Fibroblast of lung (primary cell): ENCODE data around the gene NHLH2. TPM values are rescaled to one million over a fixed set of nuclear protein-coding genes. Genes with fewer than 3 reads are reported as not detected.

Experiments
- DNase-seq, 2 donors: peaks; one replicate each; pipeline versions ENCODE4 v3.0.0 to v3.0.0-alpha.2; 2010; ENCODE audit warnings: low read depth in 2 of 2
- H2AFZ ChIP-seq: 2 replicates; pipeline ENCODE4 v1.5.1; 2012; ENCODE audit warnings: low read length, control low read depth, inconsistent platforms
- H3K27ac ChIP-seq: 2 replicates; pipeline ENCODE4 v1.5.1; 2011; ENCODE audit warnings: low read length, control low read depth; ENCODE audit not compliant: insufficient read depth
- H3K27me3 ChIP-seq: 2 replicates; pipeline ENCODE4 v1.5.1; 2011; ENCODE audit warnings: mild to moderate bottlenecking, low read length; ENCODE audit not compliant: control insufficient read depth, insufficient read depth
- H3K36me3 ChIP-seq: 2 replicates; pipeline ENCODE4 v1.5.1; 2011; ENCODE audit warnings: low read length; ENCODE audit not compliant: control insufficient read depth, insufficient read depth
- H3K4me1 ChIP-seq: 2 replicates; pipeline ENCODE4 v1.5.1; 2011; ENCODE audit warnings: low read length; ENCODE audit not compliant: control insufficient read depth, insufficient read depth; ENCODE audit errors: extremely low read depth
- H3K4me2 ChIP-seq: 2 replicates; pipeline ENCODE4 v1.5.1; 2011; ENCODE audit warnings: low read length, control low read depth; ENCODE audit not compliant: insufficient read depth; ENCODE audit errors: extremely low read depth
- H3K4me3 ChIP-seq, 4 experiments: fragments of 200-600 bp in 1 of 4; sonication (generic) in 1 of 4; replicated peaks in 1 of 4; 2 replicates each; pipeline ENCODE4 v1.5.1; 2011 to 2016; ENCODE audit warnings: low read length in 4 of 4, low read depth in 3 of 4, mild to moderate bottlenecking in 3 of 4, control low read depth in 2 of 4, inconsistent platforms in 1 of 4, mixed read lengths in 1 of 4; ENCODE audit not compliant: insufficient read depth in 1 of 4; ENCODE audit errors: control extremely low read depth in 1 of 4
- H3K79me2 ChIP-seq: 2 replicates; pipeline ENCODE4 v1.5.1; 2012; ENCODE audit warnings: mild to moderate bottlenecking, low read length, inconsistent platforms; ENCODE audit not compliant: control insufficient read depth, insufficient read depth
- H3K9ac ChIP-seq: 2 replicates; pipeline ENCODE4 v1.5.1; 2011; ENCODE audit warnings: mild to moderate bottlenecking, low read length, control low read depth; ENCODE audit not compliant: insufficient read depth
- H3K9me3 ChIP-seq: 2 replicates; pipeline ENCODE4 v1.5.1; 2012; ENCODE audit warnings: low read depth, low read length; ENCODE audit not compliant: control insufficient read depth, insufficient read depth
- H4K20me1 ChIP-seq: 2 replicates; pipeline ENCODE4 v1.5.1; 2011; ENCODE audit warnings: low read length; ENCODE audit not compliant: control insufficient read depth, insufficient read depth; ENCODE audit errors: extremely low read depth
- EZH2 ChIP-seq: IDR thresholded peaks from 2 replicates; pipeline ENCODE4 v1.5.1; 2012; ENCODE audit warnings: low read length, control low read depth, mild to moderate bottlenecking; ENCODE audit errors: missing control alignments
- polyA plus RNA-seq, 2 donors: library from polyadenylated mRNA; depleted of rRNA in 1 of 2; stranded (reverse) in 1 of 2; unstranded in 1 of 2; fragments of >200 nt; gene quantifications; 2 replicates each; pipeline ENCODE4 v1.2.1, GENCODE V29; 2011 to 2012; ENCODE audit warnings: missing spikeins in 1 of 2
- total RNA-seq: library from RNA; depleted of rRNA; stranded (reverse); fragments of >200 nt; gene quantifications from 2 replicates; pipeline ENCODE4 v1.2.1, GENCODE V29; 2014
- TF ChIP-seq, protein P1 (sequence below), 2 donors: IDR thresholded peaks in 1 of 2; conservative IDR thresholded peaks in 1 of 2; 1 replicate in 1 of 2; 2 replicates in 1 of 2; pipeline ENCODE4 v1.5.1; 2011 to 2012; ENCODE audit warnings: low read length in 2 of 2, control low read depth in 1 of 2, inconsistent platforms in 1 of 2, low read depth in 1 of 2, mild to moderate bottlenecking in 1 of 2

Gene NHLH2
- total and polyA plus RNA-seq, 2 donors (not counting 1 experiment from before 2014, with no cell fraction given), result not detected

DNA sequence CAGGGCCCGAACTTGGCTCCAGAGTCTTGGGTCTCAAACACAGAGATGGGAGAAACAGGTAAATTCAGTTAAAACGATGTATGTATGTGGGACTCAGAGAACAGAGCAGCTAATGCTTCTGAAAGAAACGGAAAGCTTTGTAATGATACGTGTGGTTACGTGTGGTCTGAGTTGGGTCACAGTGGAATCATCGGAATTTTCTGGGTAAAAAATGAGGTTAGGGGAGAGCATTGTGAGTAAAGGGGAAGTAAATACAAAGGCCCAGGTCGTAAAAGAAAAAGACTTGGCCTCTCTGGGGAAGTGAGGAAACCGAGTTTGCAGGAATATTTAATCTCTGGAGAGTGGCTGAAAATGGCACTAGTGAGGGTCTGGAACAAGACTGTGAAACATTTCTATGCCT lies 8.3 kb downstream of the NHLH2 start:
- DNase-seq, result no peak
- H3K27ac ChIP-seq, result no peak overlapping the region
- no peak overlapping the region for H3K4me2 ChIP-seq
- H3K4me3 ChIP-seq, result no peak overlapping the region
- TF ChIP-seq, protein P1, sequence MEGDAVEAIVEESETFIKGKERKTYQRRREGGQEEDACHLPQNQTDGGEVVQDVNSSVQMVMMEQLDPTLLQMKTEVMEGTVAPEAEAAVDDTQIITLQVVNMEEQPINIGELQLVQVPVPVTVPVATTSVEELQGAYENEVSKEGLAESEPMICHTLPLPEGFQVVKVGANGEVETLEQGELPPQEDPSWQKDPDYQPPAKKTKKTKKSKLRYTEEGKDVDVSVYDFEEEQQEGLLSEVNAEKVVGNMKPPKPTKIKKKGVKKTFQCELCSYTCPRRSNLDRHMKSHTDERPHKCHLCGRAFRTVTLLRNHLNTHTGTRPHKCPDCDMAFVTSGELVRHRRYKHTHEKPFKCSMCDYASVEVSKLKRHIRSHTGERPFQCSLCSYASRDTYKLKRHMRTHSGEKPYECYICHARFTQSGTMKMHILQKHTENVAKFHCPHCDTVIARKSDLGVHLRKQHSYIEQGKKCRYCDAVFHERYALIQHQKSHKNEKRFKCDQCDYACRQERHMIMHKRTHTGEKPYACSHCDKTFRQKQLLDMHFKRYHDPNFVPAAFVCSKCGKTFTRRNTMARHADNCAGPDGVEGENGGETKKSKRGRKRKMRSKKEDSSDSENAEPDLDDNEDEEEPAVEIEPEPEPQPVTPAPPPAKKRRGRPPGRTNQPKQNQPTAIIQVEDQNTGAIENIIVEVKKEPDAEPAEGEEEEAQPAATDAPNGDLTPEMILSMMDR (conservative IDR thresholded peaks at IDR 0.05 in 1 of 2, IDR thresholded peaks at IDR 0.05 in 1 of 2; ENCODE audit: low read depth in 1 of 2, low read length in 2 of 2), result no peak
- no peaks in the 10 kb centered on the region for H3K36me3 ChIP-seq
- H3K4me1 ChIP-seq, result no peaks in the 10 kb centered on the region
- no peak overlapping the region for H3K9ac ChIP-seq
- H3K79me2 ChIP-seq, result no peaks in the 10 kb centered on the region
- H3K27me3 ChIP-seq, result peaks cover 16% of the 10 kb centered on the region
- no peaks in the 10 kb centered on the region for H3K9me3 ChIP-seq
- H2AFZ ChIP-seq, result no peak overlapping the region
- H4K20me1 ChIP-seq, result no peaks in the 10 kb centered on the region

DNA sequence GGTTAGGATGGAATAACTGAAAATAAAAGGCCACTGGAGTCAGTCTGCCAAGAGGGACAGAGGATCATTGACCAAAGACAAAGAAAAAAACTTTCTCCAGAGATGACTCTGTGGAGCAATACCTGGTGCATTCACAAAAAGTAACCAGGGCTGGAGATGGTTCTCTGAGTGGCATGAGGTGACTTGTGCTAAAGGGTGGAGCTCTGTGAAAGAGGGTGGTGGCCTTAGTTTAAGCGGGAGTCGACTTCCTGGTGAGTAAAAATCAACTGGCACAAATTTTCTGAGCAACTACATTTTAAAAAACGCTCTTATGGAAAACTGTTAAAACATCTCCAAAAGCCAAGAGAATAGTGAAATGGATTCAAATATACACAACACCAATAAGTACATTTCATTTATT lies 10.0 kb downstream of the NHLH2 start:
- DNase-seq, result no peak
- Histone ChIP-seq H2AFZ (no peak overlapping the region), H3K79me2 (no peaks in the 10 kb centered on the region), H3K4me3 (no peak overlapping the region), H3K4me1 (no peaks in the 10 kb centered on the region), H3K27me3 (peaks cover 16% of the 10 kb centered on the region), H3K4me2 (no peak overlapping the region), H3K27ac (no peak overlapping the region), H3K9ac (no peak overlapping the region), H3K36me3 (no peaks in the 10 kb centered on the region), H3K9me3 (no peaks in the 10 kb centered on the region), H4K20me1 (no peaks in the 10 kb centered on the region)
- TF ChIP-seq, protein P1 (conservative IDR thresholded peaks at IDR 0.05 in 1 of 2, IDR thresholded peaks at IDR 0.05 in 1 of 2; ENCODE audit: low read depth in 1 of 2, low read length in 2 of 2), result no peak
- TF ChIP-seq EZH2, result no peak

DNA sequence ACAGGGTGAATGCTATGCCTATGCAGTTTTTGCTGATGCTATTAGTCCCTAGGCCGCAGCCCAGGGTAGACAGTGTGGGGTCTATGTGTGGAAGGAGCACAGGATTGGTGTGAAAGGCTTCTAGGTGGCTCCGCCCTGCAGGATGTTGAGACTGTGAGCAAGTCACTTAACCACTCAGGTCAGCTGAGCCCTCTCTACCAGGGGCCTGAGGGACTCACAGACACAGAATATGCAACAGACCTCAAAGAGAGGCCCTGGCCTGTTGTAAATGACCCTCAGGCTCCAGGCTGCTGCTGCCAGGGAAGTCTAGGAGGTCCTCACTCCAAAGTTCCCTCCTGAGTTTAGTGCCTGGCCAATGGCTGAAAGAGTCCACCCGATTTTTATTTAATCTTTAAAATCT lies 11.0 kb downstream of the NHLH2 start:
- H3K4me2 ChIP-seq, result no peak overlapping the region

More for the DNA sequence above, 11.0 kb downstream of the NHLH2 start:
- Histone ChIP-seq H3K27ac (no peak overlapping the region), H3K9ac (no peak overlapping the region), H3K9me3 (no peaks in the 10 kb centered on the region), H3K79me2 (no peaks in the 10 kb centered on the region), H2AFZ (no peak overlapping the region), H3K27me3 (peaks cover 14% of the 10 kb centered on the region), H3K36me3 (no peaks in the 10 kb centered on the region), H4K20me1 (no peaks in the 10 kb centered on the region), H3K4me3 (no peak overlapping the region), H3K4me1 (no peaks in the 10 kb centered on the region)
- TF ChIP-seq, protein P1 (conservative IDR thresholded peaks at IDR 0.05 in 1 of 2, IDR thresholded peaks at IDR 0.05 in 1 of 2; ENCODE audit: low read depth in 1 of 2, low read length in 2 of 2), result no peak
- TF ChIP-seq EZH2, result no peak
- no peak for DNase-seq
